ENCODE data around the gene CDC25A. TPM values are rescaled to one million over a fixed set of nuclear protein-coding genes. Genes with fewer than 3 reads are reported as not detected.

The CDC25A gene
- total and polyA plus RNA-seq, 2 of the 13 experiments (the other 11 are each of a cell fraction or from before 2014, with no cell fraction given) = 7.9 to 45.4 TPM

DNA sequence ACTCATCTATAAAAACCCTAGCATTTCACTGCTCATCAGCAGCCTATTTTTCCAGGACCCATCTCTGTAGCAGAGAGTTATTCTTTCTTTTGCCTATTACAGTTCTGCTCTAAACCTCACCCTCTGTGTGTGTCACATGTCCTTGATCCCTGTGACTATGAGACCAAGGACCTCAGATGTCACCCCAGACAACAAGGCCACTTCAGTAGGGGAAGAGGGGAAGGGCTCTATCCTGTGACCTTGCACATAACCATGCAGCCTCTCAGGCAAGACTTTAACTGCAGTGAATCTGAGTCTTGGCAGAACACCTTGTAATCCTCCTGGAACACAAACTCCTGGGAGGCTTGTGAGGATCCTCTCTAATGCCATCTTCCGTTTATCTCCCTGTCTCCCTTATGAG is 48.3 kb upstream of the CDC25A start (continued):
- TF ChIP-seq, protein P1, sequence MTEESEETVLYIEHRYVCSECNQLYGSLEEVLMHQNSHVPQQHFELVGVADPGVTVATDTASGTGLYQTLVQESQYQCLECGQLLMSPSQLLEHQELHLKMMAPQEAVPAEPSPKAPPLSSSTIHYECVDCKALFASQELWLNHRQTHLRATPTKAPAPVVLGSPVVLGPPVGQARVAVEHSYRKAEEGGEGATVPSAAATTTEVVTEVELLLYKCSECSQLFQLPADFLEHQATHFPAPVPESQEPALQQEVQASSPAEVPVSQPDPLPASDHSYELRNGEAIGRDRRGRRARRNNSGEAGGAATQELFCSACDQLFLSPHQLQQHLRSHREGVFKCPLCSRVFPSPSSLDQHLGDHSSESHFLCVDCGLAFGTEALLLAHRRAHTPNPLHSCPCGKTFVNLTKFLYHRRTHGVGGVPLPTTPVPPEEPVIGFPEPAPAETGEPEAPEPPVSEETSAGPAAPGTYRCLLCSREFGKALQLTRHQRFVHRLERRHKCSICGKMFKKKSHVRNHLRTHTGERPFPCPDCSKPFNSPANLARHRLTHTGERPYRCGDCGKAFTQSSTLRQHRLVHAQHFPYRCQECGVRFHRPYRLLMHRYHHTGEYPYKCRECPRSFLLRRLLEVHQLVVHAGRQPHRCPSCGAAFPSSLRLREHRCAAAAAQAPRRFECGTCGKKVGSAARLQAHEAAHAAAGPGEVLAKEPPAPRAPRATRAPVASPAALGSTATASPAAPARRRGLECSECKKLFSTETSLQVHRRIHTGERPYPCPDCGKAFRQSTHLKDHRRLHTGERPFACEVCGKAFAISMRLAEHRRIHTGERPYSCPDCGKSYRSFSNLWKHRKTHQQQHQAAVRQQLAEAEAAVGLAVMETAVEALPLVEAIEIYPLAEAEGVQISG (CRISPR knock-in tag; IDR thresholded peaks at IDR 0.05) = peak; percentile 32; the same call in 1 of the 2 replicates
- TF ChIP-seq TEAD3 (CRISPR knock-in tag; optimal IDR thresholded peaks at IDR 0.05; ENCODE audit: borderline replicate concordance) (peak; percentile 35), FOXO1 (CRISPR knock-in tag; IDR thresholded peaks at IDR 0.05) (peak; percentile 52; the same call in 1 of the 2 replicates), ZNF329 (CRISPR knock-in tag; IDR thresholded peaks at IDR 0.05; ENCODE audit: low read depth) (no peak), RORA (CRISPR knock-in tag; IDR thresholded peaks at IDR 0.05) (no peak), HDAC1 (CRISPR knock-in tag; IDR thresholded peaks at IDR 0.05) (peak; percentile 49), ZNF543 (CRISPR knock-in tag; IDR thresholded peaks at IDR 0.05) (no peak), SALL1 (CRISPR knock-in tag; IDR thresholded peaks at IDR 0.05) (peak; percentile 47; the same call in 1 of the 2 replicates)
- TF ChIP-seq, protein P2, sequence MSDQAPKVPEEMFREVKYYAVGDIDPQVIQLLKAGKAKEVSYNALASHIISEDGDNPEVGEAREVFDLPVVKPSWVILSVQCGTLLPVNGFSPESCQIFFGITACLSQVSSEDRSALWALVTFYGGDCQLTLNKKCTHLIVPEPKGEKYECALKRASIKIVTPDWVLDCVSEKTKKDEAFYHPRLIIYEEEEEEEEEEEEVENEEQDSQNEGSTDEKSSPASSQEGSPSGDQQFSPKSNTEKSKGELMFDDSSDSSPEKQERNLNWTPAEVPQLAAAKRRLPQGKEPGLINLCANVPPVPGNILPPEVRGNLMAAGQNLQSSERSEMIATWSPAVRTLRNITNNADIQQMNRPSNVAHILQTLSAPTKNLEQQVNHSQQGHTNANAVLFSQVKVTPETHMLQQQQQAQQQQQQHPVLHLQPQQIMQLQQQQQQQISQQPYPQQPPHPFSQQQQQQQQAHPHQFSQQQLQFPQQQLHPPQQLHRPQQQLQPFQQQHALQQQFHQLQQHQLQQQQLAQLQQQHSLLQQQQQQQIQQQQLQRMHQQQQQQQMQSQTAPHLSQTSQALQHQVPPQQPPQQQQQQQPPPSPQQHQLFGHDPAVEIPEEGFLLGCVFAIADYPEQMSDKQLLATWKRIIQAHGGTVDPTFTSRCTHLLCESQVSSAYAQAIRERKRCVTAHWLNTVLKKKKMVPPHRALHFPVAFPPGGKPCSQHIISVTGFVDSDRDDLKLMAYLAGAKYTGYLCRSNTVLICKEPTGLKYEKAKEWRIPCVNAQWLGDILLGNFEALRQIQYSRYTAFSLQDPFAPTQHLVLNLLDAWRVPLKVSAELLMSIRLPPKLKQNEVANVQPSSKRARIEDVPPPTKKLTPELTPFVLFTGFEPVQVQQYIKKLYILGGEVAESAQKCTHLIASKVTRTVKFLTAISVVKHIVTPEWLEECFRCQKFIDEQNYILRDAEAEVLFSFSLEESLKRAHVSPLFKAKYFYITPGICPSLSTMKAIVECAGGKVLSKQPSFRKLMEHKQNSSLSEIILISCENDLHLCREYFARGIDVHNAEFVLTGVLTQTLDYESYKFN (CRISPR knock-in tag; conservative IDR thresholded peaks at IDR 0.05) = peak; percentile 71
